GM18951 (cell line): ENCODE results near the gene LGALS3BP.

Experiments
- POLR2A ChIP-seq: IDR thresholded peaks from 4 replicates; pipeline ENCODE4 v1.6.1; 2011; ENCODE audit warnings: mild to moderate bottlenecking; ENCODE audit not compliant: insufficient read length, insufficient read depth; ENCODE audit errors: extremely low read depth
- in situ Hi-C: fragments of 300-500 bp; cut with MboI; formaldehyde crosslinking; loops from one replicate; pipeline ENCODE4 v1.12.0; 2022; ENCODE audit warnings: low sequenced_read_pairs, mixed read lengths, inconsistent platforms; ENCODE audit not compliant: unreplicated experiment

LGALS3BP gene

GRCh38 chr17:78934681-78935418 lies 44.9 kb downstream of the LGALS3BP start:
- TF ChIP-seq POLR2A: no peak
- in situ Hi-C loops: no loop called here

GRCh38 chr17:78933959-78934568 lies 45.7 kb downstream of the LGALS3BP start:
- TF ChIP-seq POLR2A: no peak
- in situ Hi-C loops: no loop called here

- in situ Hi-C loops: no loop called here
Measured at GRCh38 chr17:78933025-78933958, 46.4 kb downstream of the LGALS3BP start.

GRCh38 chr17:78929908-78930775 lies 49.6 kb downstream of the LGALS3BP start:
- TF ChIP-seq POLR2A: no peak
- in situ Hi-C loops: no loop called here

More at GRCh38 chr17:78933025-78933958, 46.4 kb downstream of the LGALS3BP start:
- no peak for TF ChIP-seq POLR2A

- in situ Hi-C loops: no loop called here
- no peak for TF ChIP-seq POLR2A
Measured at GRCh38 chr17:78925662-78926555, 53.8 kb downstream of the LGALS3BP start.

GRCh38 chr17:78925234-78925633 lies 54.5 kb downstream of the LGALS3BP start, which contains the start of gene TIMP2:
Gene TIMP2 (minus strand): TSS chr17:78925387. CDS start chr17:78925088, 299 bp downstream.
- in situ Hi-C loops: no loop called here
- no peak for TF ChIP-seq POLR2A

GRCh38 chr17:78924481-78925151 lies 55.1 kb downstream of the LGALS3BP start:
- in situ Hi-C loops: no loop called here
- TF ChIP-seq POLR2A: no peak

- in situ Hi-C loops: no loop called here
- no peak for TF ChIP-seq POLR2A
Measured at GRCh38 chr17:78923660-78924453, 55.9 kb downstream of the LGALS3BP start.

- no peak for TF ChIP-seq POLR2A
- in situ Hi-C loops: no loop called here
Measured at GRCh38 chr17:78922816-78923498, 56.8 kb downstream of the LGALS3BP start.

GRCh38 chr17:78921437-78921971 lies 58.2 kb downstream of the LGALS3BP start:
- in situ Hi-C loops: no loop called here

More at GRCh38 chr17:78921437-78921971, 58.2 kb downstream of the LGALS3BP start:
- no peak for TF ChIP-seq POLR2A
